Right lobe of liver (tissue), 4 donors: Measurements from ENCODE around the gene MALAT1.

Source experiments
- POLR2A ChIP-seq: fragments of 450-650 bp; IDR thresholded peaks from one replicate; pipeline ENCODE4 v1.6.1; 2017; ENCODE audit warnings: antibody characterized with exemption, mild to moderate bottlenecking
- TF ChIP-seq, protein P1 (sequence below), 4 donors: fragments of 200-600 bp in 3 of 4; fragments of 450-650 bp in 1 of 4; IDR thresholded peaks; one replicate each; pipeline versions ENCODE4 v1.5.1 to v1.8.0; 2016 to 2022; ENCODE audit warnings: antibody characterized with exemption in 4 of 4, mild to moderate bottlenecking in 2 of 4
- donor health status: DM: no; HTN: no; CAD: no.
- donor health status: DM: no; HTN: no; CAD: no.
- donor health status: DM: no; HTN: yes; CAD: no.

DNA sequence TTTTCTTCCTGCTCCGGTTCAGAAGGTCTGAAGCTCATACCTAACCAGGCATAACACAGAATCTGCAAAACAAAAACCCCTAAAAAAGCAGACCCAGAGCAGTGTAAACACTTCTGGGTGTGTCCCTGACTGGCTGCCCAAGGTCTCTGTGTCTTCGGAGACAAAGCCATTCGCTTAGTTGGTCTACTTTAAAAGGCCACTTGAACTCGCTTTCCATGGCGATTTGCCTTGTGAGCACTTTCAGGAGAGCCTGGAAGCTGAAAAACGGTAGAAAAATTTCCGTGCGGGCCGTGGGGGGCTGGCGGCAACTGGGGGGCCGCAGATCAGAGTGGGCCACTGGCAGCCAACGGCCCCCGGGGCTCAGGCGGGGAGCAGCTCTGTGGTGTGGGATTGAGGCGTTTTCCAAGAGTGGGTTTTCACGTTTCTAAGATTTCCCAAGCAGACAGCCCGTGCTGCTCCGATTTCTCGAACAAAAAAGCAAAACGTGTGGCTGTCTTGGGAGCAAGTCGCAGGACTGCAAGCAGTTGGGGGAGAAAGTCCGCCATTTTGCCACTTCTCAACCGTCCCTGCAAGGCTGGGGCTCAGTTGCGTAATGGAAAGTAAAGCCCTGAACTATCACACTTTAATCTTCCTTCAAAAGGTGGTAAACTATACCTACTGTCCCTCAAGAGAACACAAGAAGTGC, 661 bp upstream of the MALAT1 start:
- no peak for TF ChIP-seq POLR2A
- TF ChIP-seq, protein P1, sequence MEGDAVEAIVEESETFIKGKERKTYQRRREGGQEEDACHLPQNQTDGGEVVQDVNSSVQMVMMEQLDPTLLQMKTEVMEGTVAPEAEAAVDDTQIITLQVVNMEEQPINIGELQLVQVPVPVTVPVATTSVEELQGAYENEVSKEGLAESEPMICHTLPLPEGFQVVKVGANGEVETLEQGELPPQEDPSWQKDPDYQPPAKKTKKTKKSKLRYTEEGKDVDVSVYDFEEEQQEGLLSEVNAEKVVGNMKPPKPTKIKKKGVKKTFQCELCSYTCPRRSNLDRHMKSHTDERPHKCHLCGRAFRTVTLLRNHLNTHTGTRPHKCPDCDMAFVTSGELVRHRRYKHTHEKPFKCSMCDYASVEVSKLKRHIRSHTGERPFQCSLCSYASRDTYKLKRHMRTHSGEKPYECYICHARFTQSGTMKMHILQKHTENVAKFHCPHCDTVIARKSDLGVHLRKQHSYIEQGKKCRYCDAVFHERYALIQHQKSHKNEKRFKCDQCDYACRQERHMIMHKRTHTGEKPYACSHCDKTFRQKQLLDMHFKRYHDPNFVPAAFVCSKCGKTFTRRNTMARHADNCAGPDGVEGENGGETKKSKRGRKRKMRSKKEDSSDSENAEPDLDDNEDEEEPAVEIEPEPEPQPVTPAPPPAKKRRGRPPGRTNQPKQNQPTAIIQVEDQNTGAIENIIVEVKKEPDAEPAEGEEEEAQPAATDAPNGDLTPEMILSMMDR (IDR thresholded peaks at IDR 0.05): no peak
